ENCODE results near the gene SNX20.

The SNX20 gene

GRCh38 chr16:50704245-50704644 is 23.1 kb upstream of the SNX20 start:
- no peak for DNase-seq

- DNase-seq: no peak
These were observed 21.6 kb upstream of the SNX20 start for GRCh38 chr16:50702725-50703124.

DNA sequence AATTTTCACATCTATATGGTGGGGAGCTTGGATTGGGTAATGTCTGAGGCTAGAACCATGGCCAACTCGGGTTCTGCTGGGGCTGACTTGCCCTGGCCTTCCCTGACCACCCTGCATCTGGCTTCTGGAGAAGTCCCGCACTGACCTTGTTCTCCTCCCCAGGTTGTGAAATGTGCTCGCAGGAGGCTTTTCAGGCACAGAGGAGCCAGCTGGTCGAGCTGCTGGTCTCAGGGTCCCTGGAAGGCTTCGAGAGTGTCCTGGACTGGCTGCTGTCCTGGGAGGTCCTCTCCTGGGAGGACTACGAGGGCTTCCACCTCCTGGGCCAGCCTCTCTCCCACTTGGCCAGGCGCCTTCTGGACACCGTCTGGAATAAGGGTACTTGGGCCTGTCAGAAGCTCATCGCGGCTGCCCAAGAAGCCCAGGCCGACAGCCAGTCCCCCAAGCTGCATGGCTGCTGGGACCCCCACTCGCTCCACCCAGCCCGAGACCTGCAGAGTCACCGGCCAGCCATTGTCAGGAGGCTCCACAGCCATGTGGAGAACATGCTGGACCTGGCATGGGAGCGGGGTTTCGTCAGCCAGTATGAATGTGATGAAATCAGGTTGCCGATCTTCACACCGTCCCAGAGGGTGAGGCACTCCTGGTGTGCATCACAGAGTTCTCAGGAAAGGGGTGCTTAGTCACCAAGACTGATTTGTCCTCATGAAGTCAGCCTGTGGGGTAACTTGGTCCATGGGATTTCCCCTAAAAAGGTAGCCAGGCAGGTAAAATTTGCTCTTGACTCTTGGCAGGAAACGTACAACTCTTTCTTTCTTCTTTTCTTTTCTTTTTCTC is 18.4 kb upstream of the SNX20 start:
- DNase-seq: no peak

GRCh38 chr16:50697881-50698767 is 17.0 kb upstream of the SNX20 start:
- no peak for DNase-seq

DNA sequence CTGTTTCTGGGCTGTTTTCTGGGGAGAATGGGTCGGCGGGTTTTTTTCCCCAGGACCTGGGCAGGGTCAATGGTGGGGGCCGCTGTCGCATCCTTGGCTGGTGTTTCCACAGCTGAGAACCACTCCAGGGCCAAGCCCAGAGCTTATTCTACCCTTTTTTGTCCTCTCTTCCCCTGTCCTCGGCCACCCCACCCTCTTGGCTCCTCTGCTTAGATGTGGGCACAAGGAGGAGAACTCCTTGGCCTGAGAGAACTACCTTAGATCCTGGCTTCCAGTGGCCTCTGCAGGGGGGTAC is 16.3 kb upstream of the SNX20 start:
- no peak for DNase-seq

- DNase-seq: peak; percentile 51
These were observed 15.7 kb upstream of the SNX20 start for GRCh38 chr16:50696575-50697420.

- no peak for DNase-seq
These were observed 15.0 kb upstream of the SNX20 start for GRCh38 chr16:50696126-50696525.

GRCh38 chr16:50695017-50696000 is 14.2 kb upstream of the SNX20 start:
- no peak for DNase-seq

- no peak for DNase-seq
These were observed 13.1 kb upstream of the SNX20 start for GRCh38 chr16:50694206-50694605.

- DNase-seq: no peak
These were observed 12.1 kb upstream of the SNX20 start, which contains the start of gene NOD2 for GRCh38 chr16:50692999-50693781. TSS of gene NOD2 (plus strand) at chr16:50693606. CDS start at chr16:50699496, 5,890 bp downstream.

DNA sequence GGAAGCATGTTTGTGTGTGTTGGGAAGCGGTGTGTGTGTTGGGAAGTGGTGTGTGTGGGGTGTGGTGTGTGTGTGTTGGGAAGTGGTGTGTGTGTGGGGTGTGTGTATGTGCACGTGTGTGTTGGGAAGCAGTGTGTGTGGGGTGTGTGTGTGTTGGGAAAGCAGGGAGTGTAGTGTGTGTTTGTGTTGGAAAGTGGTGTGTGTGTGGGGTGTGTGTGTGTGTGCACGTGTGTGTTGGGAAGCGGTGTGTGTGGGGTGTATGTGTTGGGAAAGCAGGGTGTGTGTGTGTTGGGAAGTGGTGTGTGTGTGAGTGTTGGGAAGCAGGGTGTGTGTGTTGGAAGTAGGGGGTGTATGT is 11.5 kb upstream of the SNX20 start:
- DNase-seq: no peak

- DNase-seq: no peak
These were observed 9.1 kb upstream of the SNX20 start for GRCh38 chr16:50690177-50690576.

- no peak for DNase-seq
These were observed 7.8 kb upstream of the SNX20 start for GRCh38 chr16:50688867-50689266.

- DNase-seq: no peak
These were observed 7.0 kb upstream of the SNX20 start for GRCh38 chr16:50688083-50688482.

- no peak for DNase-seq
These were observed 4.5 kb upstream of the SNX20 start for GRCh38 chr16:50685462-50686063.

DNA sequence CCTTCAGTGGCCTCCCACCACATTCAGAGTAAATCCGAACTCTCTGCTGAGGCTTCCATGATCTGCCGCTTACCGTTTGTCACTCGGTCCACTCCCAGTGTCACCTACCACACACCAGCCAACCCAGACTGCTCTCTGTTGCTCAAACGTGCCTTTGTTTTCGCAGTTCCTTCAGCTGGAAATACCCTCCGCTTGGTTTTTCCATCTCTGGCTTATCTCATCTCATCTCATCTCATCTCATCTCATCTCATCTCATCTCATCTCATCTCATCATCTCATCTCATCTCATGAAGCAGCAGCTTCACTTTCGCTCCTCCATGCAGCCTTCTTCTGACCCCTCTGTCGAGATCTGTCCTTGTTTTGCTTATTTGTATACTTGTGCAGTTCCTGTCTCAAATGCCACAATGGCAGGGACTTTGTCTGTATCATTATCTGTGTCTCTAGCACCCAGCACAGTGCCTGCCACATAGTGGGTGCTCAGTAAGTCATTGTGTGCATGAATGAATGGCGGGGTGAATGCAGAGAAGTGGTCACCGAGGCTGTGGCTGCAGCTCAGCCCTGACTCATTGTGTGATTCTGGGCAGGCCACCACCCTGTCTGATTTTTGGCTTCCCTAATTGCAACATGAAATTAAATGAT is 3.8 kb upstream of the SNX20 start:
- DNase-seq: no peak

- DNase-seq: no peak
These were observed 2.7 kb upstream of the SNX20 start for GRCh38 chr16:50683689-50684374.

DNA sequence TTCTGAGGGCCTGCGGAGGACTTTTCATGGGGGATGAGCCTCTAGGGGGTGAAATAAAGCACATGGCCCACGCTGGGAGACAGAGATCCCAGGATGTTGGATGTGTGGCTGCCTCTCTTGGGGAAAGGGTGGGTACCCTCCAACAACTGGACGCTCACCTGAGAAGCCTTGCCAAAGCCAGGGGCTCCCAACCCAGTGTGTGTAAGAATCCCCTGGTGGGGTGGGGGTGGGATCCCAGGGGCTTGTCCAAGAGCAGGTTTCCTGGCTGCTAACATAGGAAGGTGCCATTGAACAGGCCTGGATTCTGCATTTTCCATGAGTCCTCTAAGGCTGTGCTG is 587 bp downstream of the SNX20 start:
- DNase-seq: no peak

DNA sequence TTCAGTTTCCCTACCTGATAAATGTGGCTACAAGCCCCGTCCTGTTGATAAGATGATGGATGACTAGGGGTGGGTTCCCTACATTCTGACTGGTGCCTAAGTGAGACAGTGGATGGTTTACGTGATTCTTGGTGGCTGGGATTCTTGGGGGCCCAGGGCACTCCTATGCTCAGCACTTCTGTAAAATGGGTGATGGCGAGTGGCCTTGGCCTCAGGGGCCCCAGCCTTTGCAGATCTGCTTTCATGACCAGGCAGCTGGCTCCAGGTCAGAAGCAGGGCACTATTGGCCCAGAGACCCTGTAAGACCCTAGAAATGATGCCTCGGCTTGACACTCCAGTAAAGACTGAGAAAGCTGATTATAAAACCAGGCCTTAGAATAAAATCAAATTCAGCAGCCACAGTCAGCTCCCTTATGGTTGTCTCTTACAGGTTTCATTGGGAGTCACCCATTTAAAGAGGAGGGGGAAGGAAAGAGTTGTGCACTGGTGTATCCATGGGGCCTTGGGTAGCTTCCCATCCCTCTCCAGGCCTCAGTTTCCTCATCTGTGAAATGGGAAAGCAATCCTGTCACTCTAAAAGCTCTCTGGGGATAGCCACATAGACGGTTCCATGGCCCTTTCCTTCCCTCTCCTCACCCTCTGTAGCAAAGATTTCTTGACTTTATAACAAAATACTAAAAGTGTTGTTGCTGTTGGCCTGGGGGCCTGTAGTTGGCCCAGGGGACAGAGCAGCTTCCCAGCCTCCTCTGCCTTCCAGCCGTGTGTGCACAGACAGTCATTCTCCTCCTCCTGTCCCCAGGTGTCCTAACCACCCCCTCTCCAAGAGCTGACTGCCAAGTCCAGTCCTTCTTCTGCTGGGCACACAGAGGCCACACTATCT is 1.2 kb downstream of the SNX20 start:
- DNase-seq: no peak
